ENCODE results near the gene B3GNT2.
A peak's percentile ranks its signal among the peaks of the same experiment; 100 is the strongest.
"Not testable (repeated sequence)": the region's sequence is repeated elsewhere in the genome, so short reads cannot be mapped to it uniquely, and the experiment has no call there.

The B3GNT2 gene

GRCh38 chr2:62197011-62197924 lies 1.4 kb downstream of the B3GNT2 start:
- H3K36me3 Mint-ChIP-seq (ENCODE audit: low read depth), result peaks cover 24% of the 10 kb centered on the region
- no peaks in the 10 kb centered on the region for H3K9me3 Mint-ChIP-seq
- H3K27ac Mint-ChIP-seq, result peak overlapping the region; percentile 88
- H3K4me3 Mint-ChIP-seq, result peak overlapping the region; percentile 88
- peaks cover 50% of the 10 kb centered on the region for H3K4me1 Mint-ChIP-seq (ENCODE audit: low read depth)
- no peaks in the 10 kb centered on the region for H3K27me3 Mint-ChIP-seq

GRCh38 chr2:62197925-62198633 lies 2.2 kb downstream of the B3GNT2 start:
- H3K36me3 Mint-ChIP-seq (ENCODE audit: low read depth), result peaks cover 28% of the 10 kb centered on the region
- H3K4me1 Mint-ChIP-seq (ENCODE audit: low read depth), result peaks cover 58% of the 10 kb centered on the region
- H3K27ac Mint-ChIP-seq, result peak overlapping the region; percentile 88
- peak overlapping the region; percentile 88 for H3K4me3 Mint-ChIP-seq
- no peaks in the 10 kb centered on the region for H3K9me3 Mint-ChIP-seq
- no peaks in the 10 kb centered on the region for H3K27me3 Mint-ChIP-seq

- peak overlapping the region; percentile 88 for H3K4me3 Mint-ChIP-seq
- H3K9me3 Mint-ChIP-seq, H3K27me3 Mint-ChIP-seq: not testable (repeated sequence)
- H3K4me1 Mint-ChIP-seq (ENCODE audit: low read depth), result peaks cover 65% of the 10 kb centered on the region
- H3K27ac Mint-ChIP-seq, result peak overlapping the region; percentile 83
- peaks cover 35% of the 10 kb centered on the region for H3K36me3 Mint-ChIP-seq (ENCODE audit: low read depth)
Observed at GRCh38 chr2:62198854-62199253, 2.9 kb downstream of the B3GNT2 start.

- Mint-ChIP-seq H3K4me1 (ENCODE audit: low read depth) (peaks cover 69% of the 10 kb centered on the region), H3K27me3 (no peaks in the 10 kb centered on the region), H3K4me3 (peak overlapping the region; percentile 88), H3K9me3 (no peaks in the 10 kb centered on the region), H3K27ac (peak overlapping the region; percentile 83), H3K36me3 (ENCODE audit: low read depth) (peaks cover 36% of the 10 kb centered on the region)
Observed at GRCh38 chr2:62199392-62200125, 3.6 kb downstream of the B3GNT2 start.

- peak overlapping the region; percentile 83 for H3K27ac Mint-ChIP-seq
- H3K4me3 Mint-ChIP-seq, result peak overlapping the region; percentile 88
- H3K4me1 Mint-ChIP-seq (ENCODE audit: low read depth), result peaks cover 75% of the 10 kb centered on the region
- H3K9me3 Mint-ChIP-seq, result no peaks in the 10 kb centered on the region
- no peaks in the 10 kb centered on the region for H3K27me3 Mint-ChIP-seq
- H3K36me3 Mint-ChIP-seq (ENCODE audit: low read depth), result peaks cover 39% of the 10 kb centered on the region
Observed at GRCh38 chr2:62200291-62200841, 4.5 kb downstream of the B3GNT2 start.

GRCh38 chr2:62200868-62201267 lies 5.0 kb downstream of the B3GNT2 start:
- peaks cover 39% of the 10 kb centered on the region for H3K36me3 Mint-ChIP-seq (ENCODE audit: low read depth)
- H3K4me1 Mint-ChIP-seq (ENCODE audit: low read depth), result peaks cover 80% of the 10 kb centered on the region
- peak overlapping the region; percentile 83 for H3K27ac Mint-ChIP-seq
- no peaks in the 10 kb centered on the region for H3K9me3 Mint-ChIP-seq
- peak overlapping the region; percentile 88 for H3K4me3 Mint-ChIP-seq
- no peaks in the 10 kb centered on the region for H3K27me3 Mint-ChIP-seq

- peaks cover 41% of the 10 kb centered on the region for H3K36me3 Mint-ChIP-seq (ENCODE audit: low read depth)
- no peaks in the 10 kb centered on the region for H3K27me3 Mint-ChIP-seq
- H3K4me3 Mint-ChIP-seq, result peak overlapping the region; percentile 88
- peak overlapping the region; percentile 83 for H3K27ac Mint-ChIP-seq
- no peaks in the 10 kb centered on the region for H3K9me3 Mint-ChIP-seq
- peaks cover 84% of the 10 kb centered on the region for H3K4me1 Mint-ChIP-seq (ENCODE audit: low read depth)
Observed at GRCh38 chr2:62201307-62201706, 5.4 kb downstream of the B3GNT2 start.

GRCh38 chr2:62202019-62202722 lies 6.3 kb downstream of the B3GNT2 start:
- Mint-ChIP-seq H3K36me3 (ENCODE audit: low read depth) (peaks cover 49% of the 10 kb centered on the region), H3K4me1 (ENCODE audit: low read depth) (peaks cover 93% of the 10 kb centered on the region), H3K27ac (peak overlapping the region; percentile 83), H3K27me3 (no peaks in the 10 kb centered on the region), H3K4me3 (peak overlapping the region; percentile 28), H3K9me3 (no peaks in the 10 kb centered on the region)

- peak overlapping the region; percentile 83 for H3K27ac Mint-ChIP-seq
- H3K27me3 Mint-ChIP-seq, result no peaks in the 10 kb centered on the region
Observed at GRCh38 chr2:62202729-62203128, 6.8 kb downstream of the B3GNT2 start.

GRCh38 chr2:62203459-62203858 lies 7.5 kb downstream of the B3GNT2 start:
- H3K9me3 Mint-ChIP-seq, result no peaks in the 10 kb centered on the region
- H3K36me3 Mint-ChIP-seq (ENCODE audit: low read depth), result peaks cover 47% of the 10 kb centered on the region
- peak overlapping the region; percentile 41 for H3K4me3 Mint-ChIP-seq
- peak overlapping the region; percentile 83 for H3K27ac Mint-ChIP-seq
- H3K4me1 Mint-ChIP-seq (ENCODE audit: low read depth), result peaks cover 99% of the 10 kb centered on the region
- no peaks in the 10 kb centered on the region for H3K27me3 Mint-ChIP-seq

More at GRCh38 chr2:62202729-62203128, 6.8 kb downstream of the B3GNT2 start:
- H3K4me1 Mint-ChIP-seq (ENCODE audit: low read depth), result peaks cover 98% of the 10 kb centered on the region
- H3K4me3 Mint-ChIP-seq, result peak overlapping the region; percentile 41
- H3K9me3 Mint-ChIP-seq, result no peaks in the 10 kb centered on the region
- peaks cover 49% of the 10 kb centered on the region for H3K36me3 Mint-ChIP-seq (ENCODE audit: low read depth)

GRCh38 chr2:62204998-62205496 lies 9.1 kb downstream of the B3GNT2 start:
- H3K36me3 Mint-ChIP-seq (ENCODE audit: low read depth), result peaks cover 60% of the 10 kb centered on the region
- H3K9me3 Mint-ChIP-seq, result no peaks in the 10 kb centered on the region
- H3K27ac Mint-ChIP-seq, result peak overlapping the region; percentile 43
- peaks cover 99% of the 10 kb centered on the region for H3K4me1 Mint-ChIP-seq (ENCODE audit: low read depth)
- no peaks in the 10 kb centered on the region for H3K27me3 Mint-ChIP-seq
- H3K4me3 Mint-ChIP-seq, result no peak overlapping the region

- Mint-ChIP-seq H3K4me1 (ENCODE audit: low read depth) (peaks cover 97% of the 10 kb centered on the region), H3K4me3 (no peak overlapping the region), H3K27ac (no peak overlapping the region), H3K36me3 (ENCODE audit: low read depth) (peaks cover 63% of the 10 kb centered on the region), H3K27me3 (no peaks in the 10 kb centered on the region), H3K9me3 (no peaks in the 10 kb centered on the region)
Observed at GRCh38 chr2:62205554-62205953, 9.6 kb downstream of the B3GNT2 start.

GRCh38 chr2:62206024-62206423 lies 10.1 kb downstream of the B3GNT2 start:
- no peaks in the 10 kb centered on the region for H3K9me3 Mint-ChIP-seq
- H3K27me3 Mint-ChIP-seq, result no peaks in the 10 kb centered on the region
- H3K36me3 Mint-ChIP-seq (ENCODE audit: low read depth), result peaks cover 66% of the 10 kb centered on the region
- H3K4me1 Mint-ChIP-seq (ENCODE audit: low read depth), result peaks cover 96% of the 10 kb centered on the region
- H3K4me3 Mint-ChIP-seq, result no peak overlapping the region
- no peak overlapping the region for H3K27ac Mint-ChIP-seq

GRCh38 chr2:62207491-62207890 lies 11.6 kb downstream of the B3GNT2 start:
- Mint-ChIP-seq H3K4me1 (ENCODE audit: low read depth) (peaks cover 94% of the 10 kb centered on the region), H3K4me3 (no peak overlapping the region), H3K36me3 (ENCODE audit: low read depth) (peaks cover 68% of the 10 kb centered on the region), H3K27me3 (no peaks in the 10 kb centered on the region), H3K27ac (peak overlapping the region; percentile 74), H3K9me3 (peaks cover 9% of the 10 kb centered on the region)

Data from stimulated activated naive CD8-positive, alpha-beta T cell treated with anti-CD3 and anti-CD28 coated beads, Interleukin-15, Interleukin-2, amounts not matched to agents 100 ng/mL and 50 ng/mL, for 24 hours (primary cell).